GM12878 (cell line): ENCODE data around the gene LTK. TPM values are rescaled to one million over a fixed set of nuclear protein-coding genes. Genes with fewer than 3 reads are reported as not detected.

Source experiments
- ATAC-seq: fragments of 200-7000 bp; cut with Tn5 transposase; 3 replicates; pipeline ENCODE4 v1.9.1; 2020; ENCODE audit warnings: mild to moderate bottlenecking, moderate library complexity
- BruUV-seq: library from RNA; stranded (reverse); fragments of 400-500 nt; replicated peaks from 2 replicates; lab custom pipeline; 2021; lab: Mats Ljungman, UMichigan
- CTCF ChIA-PET: fragments of 300-600 bp; sonication (Branson Sonifier 250); formaldehyde crosslinking; extraction: SDS; loops from one replicate; lab custom pipeline; 2021; ENCODE audit warnings: inconsistent platforms; lab: Yijun Ruan, JAX
- POLR2A ChIA-PET: fragments of 350-600 bp; formaldehyde crosslinking; extraction: SDS; loops from one replicate; lab custom pipeline; 2021; ENCODE audit warnings: inconsistent platforms; lab: Charles Lee
- RAD21 ChIA-PET: fragments of 300-600 bp; sonication (Branson Sonifier 250); formaldehyde crosslinking; loops from one replicate; lab custom pipeline; 2023; ENCODE audit warnings: antibody characterized with exemption; ENCODE audit not compliant: unreplicated experiment; lab: Charles Lee
- SMC1A ChIA-PET: fragments of 300-600 bp; sonication (Branson Sonifier 250); formaldehyde crosslinking; loops from one replicate; lab custom pipeline; 2023; ENCODE audit not compliant: unreplicated experiment, uncharacterized antibody; lab: Charles Lee
- DNase-seq: peaks from one replicate; pipeline ENCODE4 v3.0.0-alpha.2; 2011; ENCODE audit warnings: low read depth, low spot score
- FAIRE-seq: peaks from 3 replicates; lab custom pipeline; 2011; peaks lifted over from hg19 to GRCh38; lab: Jason Lieb, UNC
- H2AFZ ChIP-seq: 2 replicates; pipeline ENCODE4 v1.6.0; 2011; ENCODE audit warnings: low read depth, low read length, control low read depth; ENCODE audit not compliant: control insufficient read depth
- H3K27ac ChIP-seq: 2 replicates; pipeline ENCODE4 v1.5.1; 2011; ENCODE audit warnings: control low read depth; ENCODE audit not compliant: control insufficient read depth, insufficient read depth
- H3K27me3 ChIP-seq, 2 experiments: replicated peaks in 1 of 2; 2 replicates each; pipeline versions ENCODE4 v1.6.0 to v1.6.1; 2011; ENCODE audit warnings: low read length in 1 of 2; ENCODE audit not compliant: control insufficient read depth in 2 of 2, insufficient read depth in 2 of 2
- H3K36me3 ChIP-seq, 2 experiments: 2 replicates each; pipeline ENCODE4 v1.5.1; 2011; ENCODE audit warnings: low read length in 1 of 2; ENCODE audit not compliant: control insufficient read depth in 2 of 2, insufficient read depth in 2 of 2
- H3K4me1 ChIP-seq: 2 replicates; pipeline ENCODE4 v1.6.1; 2011; ENCODE audit warnings: mild to moderate bottlenecking, low read length, moderate library complexity, mixed read lengths; ENCODE audit not compliant: control insufficient read depth, insufficient read depth
- H3K4me2 ChIP-seq: 2 replicates; pipeline ENCODE4 v1.6.0; 2011; ENCODE audit warnings: control low read depth; ENCODE audit not compliant: control insufficient read depth, insufficient read depth
- H3K4me3 ChIP-seq: fragments of 200-600 bp; sonication (generic); 2 replicates; pipeline ENCODE4 v1.5.1; 2016
- H3K79me2 ChIP-seq: 2 replicates; pipeline ENCODE4 v1.6.0; 2011; ENCODE audit warnings: low read length; ENCODE audit not compliant: control insufficient read depth, insufficient read depth
- H3K9ac ChIP-seq: 2 replicates; pipeline ENCODE4 v1.8.0; 2011; ENCODE audit warnings: low read length, control low read depth, mixed read lengths; ENCODE audit not compliant: control insufficient read depth, insufficient read depth
- H3K9me3 ChIP-seq: replicated peaks from 3 replicates; pipeline ENCODE4 v1.5.1; 2011; ENCODE audit warnings: mild to moderate bottlenecking, low read length; ENCODE audit not compliant: control insufficient read depth, insufficient read depth
- H4K20me1 ChIP-seq: 2 replicates; pipeline ENCODE4 v1.6.0; 2011; ENCODE audit not compliant: control insufficient read depth, insufficient read depth
- ELK1 ChIP-seq: IDR thresholded peaks from 2 replicates; pipeline ENCODE4 v1.6.1; 2012; ENCODE audit warnings: low read depth, low read length, improper control_type of control experiment
- FOS ChIP-seq: IDR thresholded peaks from 3 replicates; pipeline ENCODE4 v1.6.1; 2011; ENCODE audit warnings: borderline replicate concordance; ENCODE audit not compliant: insufficient read length; ENCODE audit errors: extremely low read depth
- HDGF ChIP-seq: fragments of 450-650 bp; IDR thresholded peaks from 2 replicates; pipeline ENCODE4 v1.6.1; 2016; ENCODE audit warnings: antibody characterized with exemption
- NFYB ChIP-seq: IDR thresholded peaks from 2 replicates; pipeline ENCODE4 v1.6.1; 2011; ENCODE audit warnings: low read depth, mild to moderate bottlenecking, low read length, improper control_type of control experiment, moderate library complexity; ENCODE audit not compliant: insufficient read depth
- TBL1XR1 ChIP-seq: IDR thresholded peaks from 2 replicates; pipeline ENCODE4 v1.6.1; 2012; ENCODE audit warnings: low read depth, low read length, improper control_type of control experiment
- ZSCAN29 ChIP-seq: fragments of 450-650 bp; IDR thresholded peaks from 2 replicates; pipeline ENCODE4 v1.6.1; 2017; ENCODE audit warnings: mild to moderate bottlenecking, moderate library complexity
- WGBS: methylation state at CpG from one replicate; pipeline ENCODE4 v1.1.6; 2016; ENCODE audit warnings: low lambda C conversion rate; ENCODE audit not compliant: insufficient replicate concordance, insufficient coverage; ENCODE audit errors: missing lambda C conversion rate; 5-methylcytosine and 5-hydroxymethylcytosine counted together
- in situ Hi-C: fragments of 300-500 bp; cut with MboI; formaldehyde crosslinking; loops from 9 replicates; pipeline ENCODE4 v1.14.3; 2018; ENCODE audit warnings: mixed read lengths
- intact Hi-C: fragments of 100-400 bp; cut with micrococcal nuclease; formaldehyde crosslinking; loops from one replicate; pipeline ENCODE4 v1.14.2; 2022; ENCODE audit not compliant: unreplicated experiment
- polyA plus RNA-seq, 11 experiments: library from polyadenylated mRNA; depleted of rRNA in 4 of 11; unstranded in 6 of 11; stranded (reverse) in 5 of 11; fragments of >200 nt; fragmentation: Nextera tagmentation in 4 of 11; fragmentation: Illumina TruSeq in 1 of 11; extraction: Ambion mirVana in 4 of 11; extraction: Trizol in 1 of 11; gene quantifications; 1 replicate in 1 of 11; 2 replicates in 10 of 11; pipeline versions ENCODE4 v1.2.1 to v1.2.3, GENCODE V29; 2011 to 2016; ENCODE audit warnings: inconsistent platforms in 2 of 11, missing spikeins in 2 of 11, low read depth in 1 of 11
- total RNA-seq, 4 experiments: library from RNA; depleted of rRNA in 3 of 4; stranded (reverse); fragments of >200 nt in 3 of 4; fragmentation: Illumina TruSeq in 1 of 4; extraction: Trizol in 1 of 4; gene quantifications; 2 replicates each; pipeline versions ENCODE4 v1.2.1 to v1.2.3, GENCODE V29; 2013 to 2021

The LTK gene
- total and polyA plus RNA-seq, 10 of the 15 experiments (the other 5 are each of a cell fraction or from before 2014, with no cell fraction given) = 0.07 to 0.80 (median 0.20) TPM; not detected in 1

- H3K4me3 ChIP-seq = no peak overlapping the region
- in situ Hi-C loops (no loop called here), intact Hi-C loops (no loop called here)
- CTCF ChIA-PET = no interaction called here
- H3K4me2 ChIP-seq = no peak overlapping the region
- peaks cover 24 to 49% of the 10 kb centered on the region in 2 experiments for H3K36me3 ChIP-seq
- DNase-seq = no peak
- H3K4me1 ChIP-seq = no peaks in the 10 kb centered on the region
- SMC1A ChIA-PET = interaction anchor here (1.2 kb wide), 1 partner anchor 9 kb away, joined by 6 read pairs; no protein-coding TSS in a partner anchor
- H3K27ac ChIP-seq = no peak overlapping the region
- 75% methylated on average over 2 of the region's 2 CpGs for WGBS
- H3K9me3 ChIP-seq = no peaks in the 10 kb centered on the region
- H3K27me3 ChIP-seq = no peaks in the 10 kb centered on the region
- H2AFZ ChIP-seq = no peak overlapping the region
- H3K79me2 ChIP-seq = no peaks in the 10 kb centered on the region
- BruUV-seq = no TSS peak
- no peak for TF ChIP-seq HDGF
- RAD21 ChIA-PET = no interaction called here
- FAIRE-seq = no peak
- no peaks in the 10 kb centered on the region for H4K20me1 ChIP-seq
- POLR2A ChIA-PET = interaction anchor here (0.6 kb wide), 1 partner anchor 323 kb away, joined by 4 read pairs; no protein-coding TSS in a partner anchor
- H3K9ac ChIP-seq = no peak overlapping the region
- ATAC-seq = no peak
Observed at GRCh38 chr15:41474941-41475340, 38.7 kb downstream of the LTK start.

DNA sequence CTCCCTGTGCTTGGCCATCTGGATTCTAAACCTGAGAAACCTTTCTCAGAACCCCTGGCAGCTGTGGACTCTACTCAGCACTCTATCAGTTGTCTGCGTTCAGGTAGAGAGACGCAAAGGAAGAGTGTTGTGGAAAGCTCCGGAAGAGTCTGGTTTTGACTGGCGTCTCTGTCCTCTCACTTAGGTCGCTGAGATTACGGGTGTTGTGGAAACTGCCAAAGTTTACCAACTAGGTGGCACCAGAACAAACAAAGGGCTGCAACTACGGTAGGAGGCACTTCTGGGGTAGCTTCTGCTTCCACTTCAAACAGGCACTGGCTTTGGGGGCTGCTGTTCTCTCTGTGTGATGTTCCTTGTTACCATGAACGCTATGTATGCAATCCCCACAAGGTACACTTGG lies 39.2 kb downstream of the LTK start:
- Histone ChIP-seq H3K79me2 (no peaks in the 10 kb centered on the region), H3K4me2 (no peak overlapping the region), H3K36me3 (peaks cover 23 to 50% of the 10 kb centered on the region in 2 experiments), H3K27me3 (no peaks in the 10 kb centered on the region), H2AFZ (no peak overlapping the region), H3K4me3 (no peak overlapping the region), H3K9me3 (no peaks in the 10 kb centered on the region), H3K27ac (no peak overlapping the region), H3K4me1 (no peaks in the 10 kb centered on the region), H3K9ac (no peak overlapping the region), H4K20me1 (no peaks in the 10 kb centered on the region)
- ChIA-PET CTCF (no interaction called here), POLR2A (interaction anchor here (0.6 kb wide), 1 partner anchor 324 kb away, joined by 4 read pairs; no protein-coding TSS in a partner anchor), SMC1A (interaction anchor here (1.2 kb wide), 1 partner anchor 9 kb away, joined by 6 read pairs; no protein-coding TSS in a partner anchor), RAD21 (no interaction called here)
- FAIRE-seq (no peak), ATAC-seq (no peak), DNase-seq (no peak)
- no TSS peak for BruUV-seq
- in situ Hi-C loops (no loop called here), intact Hi-C loops (no loop called here)
- 99% methylated on average over 8 of the region's 8 CpGs for WGBS
- TF ChIP-seq NFYB = no peak
- TF ChIP-seq ELK1 = no peak
- no peak for TF ChIP-seq FOS
- no peak for TF ChIP-seq ZSCAN29
- TF ChIP-seq TBL1XR1 = no peak
